CD4-positive, CD25-positive, alpha-beta regulatory T cell (primary cell): ENCODE results near the gene IRF3. TPM values are rescaled to one million over a fixed set of nuclear protein-coding genes. Genes with fewer than 3 reads are reported as not detected.

ENCODE experiments used
- ATAC-seq, 2 donors: fragments of 150-1000 bp; cut with Tn5 transposase; one replicate each; pipeline ENCODE4 v1.10.0; 2021; ENCODE audit warnings: low read depth in 2 of 2, moderate number of reproducible peaks in 2 of 2, moderate library complexity in 1 of 2
- DNase-seq, 3 donors: peaks; one replicate each; pipeline versions ENCODE4 v3.0.0 to v3.0.0-alpha.2; 2012 to 2022; ENCODE audit warnings: mixed read lengths in 1 of 3
- H3K27ac ChIP-seq: one replicate; pipeline ENCODE4 v1.7.0; 2013; ENCODE audit warnings: mild to moderate bottlenecking, low read length; ENCODE audit not compliant: insufficient read depth, poor library complexity, severe bottlenecking
- H3K27me3 ChIP-seq: one replicate; pipeline ENCODE4 v1.7.0; 2013; ENCODE audit warnings: low read length; ENCODE audit not compliant: control insufficient read depth, insufficient read depth
- H3K36me3 ChIP-seq: one replicate; pipeline ENCODE4 v1.7.0; 2013; ENCODE audit warnings: mild to moderate bottlenecking, low read length, moderate library complexity; ENCODE audit not compliant: control insufficient read depth, insufficient read depth
- H3K4me1 ChIP-seq: 2 replicates; pipeline ENCODE4 v1.7.0; 2013; ENCODE audit warnings: mild to moderate bottlenecking, low read length; ENCODE audit not compliant: insufficient read depth, control insufficient read depth, poor library complexity, severe bottlenecking
- H3K4me3 ChIP-seq: one replicate; pipeline ENCODE4 v1.7.0; 2013; ENCODE audit warnings: low read depth, mild to moderate bottlenecking, low read length, moderate library complexity
- H3K9me3 ChIP-seq, 2 experiments: 1 replicate in 1 of 2; 2 replicates in 1 of 2; pipeline ENCODE4 v1.7.0; 2013; ENCODE audit warnings: low read length in 2 of 2, mild to moderate bottlenecking in 1 of 2, moderate library complexity in 1 of 2; ENCODE audit not compliant: control insufficient read depth in 2 of 2
- H3K27ac Mint-ChIP-seq, 3 donors: one replicate each; pipeline ENCODE4 v1.8.0; 2020 to 2022; ENCODE audit warnings: mild to moderate bottlenecking in 3 of 3, mixed read lengths in 3 of 3, moderate library complexity in 2 of 3
- H3K27me3 Mint-ChIP-seq: one replicate; pipeline ENCODE4 v1.8.0; 2022; ENCODE audit warnings: mild to moderate bottlenecking, mixed read lengths
- H3K36me3 Mint-ChIP-seq: one replicate; pipeline ENCODE4 v1.8.0; 2020; ENCODE audit warnings: mixed read lengths
- H3K4me1 Mint-ChIP-seq, 4 donors: one replicate each; pipeline ENCODE4 v1.8.0; 2020 to 2022; ENCODE audit warnings: mixed read lengths in 4 of 4, mild to moderate bottlenecking in 1 of 4
- H3K4me3 Mint-ChIP-seq, 4 donors: one replicate each; pipeline ENCODE4 v1.8.0; 2020 to 2022; ENCODE audit warnings: mild to moderate bottlenecking in 4 of 4, mixed read lengths in 4 of 4, moderate library complexity in 3 of 4
- H3K9me3 Mint-ChIP-seq, 7 donors: one replicate each; pipeline ENCODE4 v1.8.0; 2020 to 2022; ENCODE audit warnings: mixed read lengths in 7 of 7, mild to moderate bottlenecking in 3 of 7, moderate library complexity in 2 of 7
- polyA plus RNA-seq, 4 donors: library from polyadenylated mRNA; unstranded; fragments of 300-500 nt; fragmentation: Illumina TruSeq; gene quantifications; one replicate each; pipeline ENCODE4 v1.2.3, GENCODE V29; 2021
- total RNA-seq: library from RNA; stranded (reverse); gene quantifications from one replicate; pipeline ENCODE4 v1.2.3, GENCODE V29; 2022

The IRF3 gene
- total and polyA plus RNA-seq, 5 donors from 2014 or later: 76.4 to 235 (median 99.4) TPM

DNA sequence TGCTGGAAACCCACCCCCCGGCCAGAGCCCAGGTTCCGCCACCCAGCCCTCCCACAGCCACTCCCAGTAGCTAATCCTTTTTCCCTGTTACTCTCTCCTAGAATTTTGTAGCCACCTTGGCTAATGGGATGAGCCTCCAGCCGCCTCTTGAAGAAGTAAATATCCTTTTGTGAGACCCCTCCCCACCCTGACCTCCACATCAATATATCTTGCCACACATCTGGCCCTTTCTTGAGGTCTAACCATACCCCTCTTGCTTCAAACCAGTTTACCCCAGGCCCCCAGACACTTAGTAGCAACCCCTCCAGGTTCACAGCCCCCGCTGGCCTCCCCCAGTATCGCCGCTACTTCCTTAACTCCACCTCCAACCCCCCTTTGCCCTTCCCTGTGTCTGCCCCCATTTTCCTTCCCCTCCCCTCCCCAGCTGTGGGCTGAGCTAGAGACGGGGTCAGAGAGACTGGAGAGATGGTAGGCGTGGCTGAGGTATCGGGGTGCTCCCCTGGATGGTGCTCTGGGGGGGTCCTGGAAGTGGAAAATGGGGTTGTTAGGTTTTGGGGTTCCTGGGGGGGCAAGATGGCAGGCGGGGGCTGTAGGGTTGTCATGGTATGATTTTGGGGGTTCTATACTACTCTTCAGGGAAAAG, 14.2 kb upstream of the IRF3 start:
- Histone ChIP-seq H3K27ac (peak overlapping the region; percentile 98), H3K4me3 (no peak overlapping the region), H3K36me3 (peaks cover 20% of the 10 kb centered on the region), H3K4me1 (peaks cover 45% of the 10 kb centered on the region), H3K27me3 (no peaks in the 10 kb centered on the region), H3K9me3 (no peaks in the 10 kb centered on the region)
- no peak for ATAC-seq
- no peaks in the 10 kb centered on the region for H3K36me3 Mint-ChIP-seq
- H3K27ac Mint-ChIP-seq: peak overlapping the region; percentile 47 to 65 (median 56)
- H3K27me3 Mint-ChIP-seq: peaks cover 5% of the 10 kb centered on the region
- H3K9me3 Mint-ChIP-seq: no peaks in the 10 kb centered on the region
- no peak for DNase-seq
- H3K4me3 Mint-ChIP-seq: peak overlapping the region in 2 of 4 donors; percentile 19 to 54
- H3K4me1 Mint-ChIP-seq: peaks cover 0 to 48% (median 21%) of the 10 kb centered on the region in 4 donors

- peaks cover 20% of the 10 kb centered on the region for H3K36me3 ChIP-seq
- no peaks in the 10 kb centered on the region for H3K36me3 Mint-ChIP-seq
- H3K4me1 Mint-ChIP-seq: peaks cover 2 to 48% (median 21%) of the 10 kb centered on the region in 4 donors
- no peaks in the 10 kb centered on the region for H3K9me3 Mint-ChIP-seq
- H3K9me3 ChIP-seq: no peaks in the 10 kb centered on the region
- ATAC-seq (no peak), DNase-seq (no peak)
- H3K27ac Mint-ChIP-seq: peak overlapping the region in 1 of 3 donors; percentile 100
- H3K4me3 ChIP-seq: no peak overlapping the region
- H3K4me3 Mint-ChIP-seq: peak overlapping the region in 3 of 4 donors; percentile 5 to 92 (median 29)
- H3K27me3 ChIP-seq: no peaks in the 10 kb centered on the region
- peak overlapping the region; percentile 98 for H3K27ac ChIP-seq
- peaks cover 45% of the 10 kb centered on the region for H3K4me1 ChIP-seq
- peaks cover 5% of the 10 kb centered on the region for H3K27me3 Mint-ChIP-seq
Observed at GRCh38 chr19:49678985-49679770, 13.5 kb upstream of the IRF3 start.

DNA sequence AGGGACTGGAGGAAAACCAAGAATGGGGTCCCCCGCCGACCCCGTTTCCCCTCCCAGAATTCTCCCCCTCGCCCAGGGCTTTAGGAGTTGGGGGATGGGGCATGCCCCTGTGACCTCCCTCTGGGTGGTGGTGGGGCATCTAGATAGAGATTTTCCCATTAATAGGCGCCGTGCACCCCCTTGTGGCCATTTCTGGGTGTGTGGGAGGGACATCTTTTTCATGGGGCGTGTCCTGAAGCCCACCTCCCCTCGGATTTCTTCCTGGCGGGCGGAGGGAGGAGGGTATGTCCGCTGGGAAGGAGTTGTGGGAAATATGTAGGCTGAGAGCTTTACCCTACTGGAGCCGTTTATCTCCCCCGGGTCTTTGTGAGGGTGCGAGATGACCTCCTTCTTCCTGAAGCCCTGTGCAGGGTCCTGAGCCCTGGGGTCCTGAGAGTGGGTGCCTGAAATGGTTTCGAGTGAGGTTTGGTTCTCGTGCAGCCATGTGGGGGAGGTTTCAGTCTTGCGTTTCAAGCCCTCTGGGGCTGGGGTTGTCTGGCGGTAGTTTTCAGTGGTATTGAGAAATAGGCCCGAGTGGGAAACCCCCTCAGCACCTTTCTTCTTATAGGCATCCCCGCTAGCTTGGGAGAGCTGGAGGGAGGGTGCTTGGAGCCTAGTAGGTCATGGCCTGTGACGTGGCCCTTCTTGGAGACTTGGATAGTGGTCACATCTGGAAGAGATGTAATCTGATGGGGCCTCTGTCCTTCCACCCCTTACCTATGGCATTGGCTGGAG, 12.4 kb upstream of the IRF3 start:
- ATAC-seq: no peak

DNA sequence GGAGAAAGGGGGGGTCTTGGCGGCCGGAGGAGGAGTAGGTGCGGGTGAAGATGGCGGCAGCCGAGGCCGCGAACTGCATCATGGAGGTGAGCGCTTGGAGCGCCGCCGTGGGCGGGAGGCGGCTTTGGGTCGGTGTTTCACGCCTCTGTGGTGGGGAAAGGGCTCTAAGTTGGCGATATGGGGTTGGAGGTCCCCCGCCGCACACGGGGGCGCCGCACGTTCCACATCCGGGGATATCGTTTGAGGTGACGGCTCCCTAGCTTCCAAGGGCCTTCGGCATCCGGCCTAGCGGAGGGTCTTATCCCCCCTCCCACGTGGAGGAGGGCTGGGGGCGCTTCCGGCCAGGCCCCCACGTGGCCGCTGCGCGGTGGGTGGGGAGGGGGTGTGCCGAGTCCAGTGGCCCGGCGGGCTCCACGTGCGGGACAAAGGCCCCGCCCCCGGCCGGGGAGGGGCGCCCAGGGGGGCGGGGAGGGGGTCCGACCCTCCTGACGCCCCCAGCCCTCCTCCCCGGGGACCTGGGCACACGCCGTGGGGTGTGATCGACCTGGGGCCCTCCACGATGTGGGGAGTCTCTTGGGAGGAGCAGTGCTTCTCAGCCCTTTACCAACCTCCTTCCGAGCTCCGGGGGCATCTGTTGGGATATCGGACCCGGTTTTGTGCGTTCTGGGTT, 11.7 kb upstream of the IRF3 start, which contains the start of gene PRMT1:
PRMT1 (plus strand) TSS at position 41 of the 670 bp plus-strand sequence; CDS start at position 51, 10 bp downstream.
- no peaks in the 10 kb centered on the region for H3K9me3 ChIP-seq
- H3K27ac Mint-ChIP-seq: peak within 1 kb of the TSS; percentile 99 to 100 (median 99)
- peaks cover 9% of the 10 kb centered on the region for H3K27me3 Mint-ChIP-seq
- peaks cover 5 to 53% (median 25%) of the 10 kb centered on the region in 4 donors for H3K4me1 Mint-ChIP-seq
- ATAC-seq (peak; percentile 4 to 7), DNase-seq (peak in 2 of 3 donors; percentile 52 to 73)
- H3K27ac ChIP-seq: peak within 1 kb of the TSS; percentile 98
- peaks cover 46% of the 10 kb centered on the region for H3K4me1 ChIP-seq
- peaks cover 9% of the 10 kb centered on the region for H3K36me3 ChIP-seq
- peak within 1 kb of the TSS; percentile 90 to 99 (median 98) for H3K4me3 Mint-ChIP-seq
- H3K4me3 ChIP-seq: peak within 1 kb of the TSS; percentile 86
- H3K36me3 Mint-ChIP-seq: no peaks in the 10 kb centered on the region
- H3K27me3 ChIP-seq: no peaks in the 10 kb centered on the region
- H3K9me3 Mint-ChIP-seq: peaks cover 0 to 1% (median 0%) of the 10 kb centered on the region in 7 donors

More for the DNA sequence above, 12.4 kb upstream of the IRF3 start:
- peaks cover 9% of the 10 kb centered on the region for H3K27me3 Mint-ChIP-seq
- peak overlapping the region; percentile 53 for H3K4me3 ChIP-seq
- H3K36me3 ChIP-seq: peaks cover 13% of the 10 kb centered on the region
- no peaks in the 10 kb centered on the region for H3K9me3 ChIP-seq
- H3K27me3 ChIP-seq: no peaks in the 10 kb centered on the region
- peak overlapping the region; percentile 71 to 100 (median 95) for H3K27ac Mint-ChIP-seq
- no peaks in the 10 kb centered on the region for H3K36me3 Mint-ChIP-seq
- H3K4me3 Mint-ChIP-seq: peak overlapping the region; percentile 88 to 93 (median 91)
- H3K9me3 Mint-ChIP-seq: peaks cover 0 to 1% (median 0%) of the 10 kb centered on the region in 7 donors
- H3K4me1 ChIP-seq: peaks cover 45% of the 10 kb centered on the region
- peak overlapping the region; percentile 98 for H3K27ac ChIP-seq
- H3K4me1 Mint-ChIP-seq: peaks cover 5 to 52% (median 24%) of the 10 kb centered on the region in 4 donors
- DNase-seq: peak; percentile 72 to 79 (median 77)

GRCh38 chr19:49676784-49677230, 11.2 kb upstream of the IRF3 start:
- H3K36me3 Mint-ChIP-seq: no peaks in the 10 kb centered on the region
- H3K4me1 ChIP-seq: peaks cover 51% of the 10 kb centered on the region

GRCh38 chr19:49676136-49676783, 10.6 kb upstream of the IRF3 start:
- Histone ChIP-seq H3K27me3 (no peaks in the 10 kb centered on the region), H3K27ac (peak overlapping the region; percentile 98), H3K4me1 (peaks cover 51% of the 10 kb centered on the region), H3K9me3 (no peaks in the 10 kb centered on the region), H3K4me3 (peak overlapping the region; percentile 86), H3K36me3 (peaks cover 2% of the 10 kb centered on the region)
- H3K4me1 Mint-ChIP-seq: peaks cover 5 to 56% (median 32%) of the 10 kb centered on the region in 4 donors
- DNase-seq: no peak
- H3K36me3 Mint-ChIP-seq: no peaks in the 10 kb centered on the region
- peak overlapping the region; percentile 99 to 100 (median 99) for H3K27ac Mint-ChIP-seq
- no peak for ATAC-seq
- H3K9me3 Mint-ChIP-seq: peaks cover 0 to 1% (median 0%) of the 10 kb centered on the region in 7 donors
- H3K27me3 Mint-ChIP-seq: peaks cover 9% of the 10 kb centered on the region
- H3K4me3 Mint-ChIP-seq: peak overlapping the region; percentile 90 to 99 (median 98)

More at GRCh38 chr19:49676784-49677230, 11.2 kb upstream of the IRF3 start:
- Mint-ChIP-seq H3K27ac (peak overlapping the region; percentile 99 to 100 (median 99)), H3K4me1 (peaks cover 5 to 55% (median 31%) of the 10 kb centered on the region in 4 donors), H3K9me3 (peaks cover 0 to 1% (median 0%) of the 10 kb centered on the region in 7 donors), H3K4me3 (peak overlapping the region; percentile 90 to 99 (median 98)), H3K27me3 (peaks cover 9% of the 10 kb centered on the region)
- peak; percentile 97 to 100 (median 98) for DNase-seq
- peaks cover 4% of the 10 kb centered on the region for H3K36me3 ChIP-seq
- peak overlapping the region; percentile 86 for H3K4me3 ChIP-seq
- peak; percentile 79 to 81 for ATAC-seq
- H3K9me3 ChIP-seq: no peaks in the 10 kb centered on the region
- no peaks in the 10 kb centered on the region for H3K27me3 ChIP-seq
- H3K27ac ChIP-seq: peak overlapping the region; percentile 98
